ENCODE results near the gene PEPD. TPM values are rescaled to one million over a fixed set of nuclear protein-coding genes. Genes with fewer than 3 reads are reported as not detected.

The PEPD gene
- total RNA-seq, 1 donor from 2014 or later, result 39.2 TPM

GRCh38 chr19:33402421-33403220 is 119.0 kb downstream of the PEPD start:
- no peaks in the 10 kb centered on the region for H3K36me3 Mint-ChIP-seq (ENCODE audit: insufficient read depth)
- no peaks in the 10 kb centered on the region for H3K9me3 Mint-ChIP-seq (ENCODE audit: low read depth)
- H3K4me1 Mint-ChIP-seq (ENCODE audit: low read depth), result peaks cover 5% of the 10 kb centered on the region
- TF ChIP-seq, protein P1, sequence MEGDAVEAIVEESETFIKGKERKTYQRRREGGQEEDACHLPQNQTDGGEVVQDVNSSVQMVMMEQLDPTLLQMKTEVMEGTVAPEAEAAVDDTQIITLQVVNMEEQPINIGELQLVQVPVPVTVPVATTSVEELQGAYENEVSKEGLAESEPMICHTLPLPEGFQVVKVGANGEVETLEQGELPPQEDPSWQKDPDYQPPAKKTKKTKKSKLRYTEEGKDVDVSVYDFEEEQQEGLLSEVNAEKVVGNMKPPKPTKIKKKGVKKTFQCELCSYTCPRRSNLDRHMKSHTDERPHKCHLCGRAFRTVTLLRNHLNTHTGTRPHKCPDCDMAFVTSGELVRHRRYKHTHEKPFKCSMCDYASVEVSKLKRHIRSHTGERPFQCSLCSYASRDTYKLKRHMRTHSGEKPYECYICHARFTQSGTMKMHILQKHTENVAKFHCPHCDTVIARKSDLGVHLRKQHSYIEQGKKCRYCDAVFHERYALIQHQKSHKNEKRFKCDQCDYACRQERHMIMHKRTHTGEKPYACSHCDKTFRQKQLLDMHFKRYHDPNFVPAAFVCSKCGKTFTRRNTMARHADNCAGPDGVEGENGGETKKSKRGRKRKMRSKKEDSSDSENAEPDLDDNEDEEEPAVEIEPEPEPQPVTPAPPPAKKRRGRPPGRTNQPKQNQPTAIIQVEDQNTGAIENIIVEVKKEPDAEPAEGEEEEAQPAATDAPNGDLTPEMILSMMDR (IDR thresholded peaks at IDR 0.05; ENCODE audit: unreplicated experiment), result no peak
- H3K27me3 Mint-ChIP-seq, result no peaks in the 10 kb centered on the region
- H3K4me3 Mint-ChIP-seq (ENCODE audit: low read depth), result no peak overlapping the region
- H3K27ac Mint-ChIP-seq, result no peak overlapping the region
- no peak for DNase-seq (ENCODE audit: low spot score, unreplicated experiment)

GRCh38 chr19:33401683-33402420 is 119.7 kb downstream of the PEPD start:
- Mint-ChIP-seq H3K27me3 (no peaks in the 10 kb centered on the region), H3K27ac (no peak overlapping the region), H3K4me3 (ENCODE audit: low read depth) (no peak overlapping the region), H3K9me3 (ENCODE audit: low read depth) (no peaks in the 10 kb centered on the region), H3K36me3 (ENCODE audit: insufficient read depth) (no peaks in the 10 kb centered on the region), H3K4me1 (ENCODE audit: low read depth) (peaks cover 5% of the 10 kb centered on the region)
- TF ChIP-seq, protein P1 (IDR thresholded peaks at IDR 0.05; ENCODE audit: unreplicated experiment), result no peak
- DNase-seq (ENCODE audit: low spot score, unreplicated experiment), result no peak

DNA sequence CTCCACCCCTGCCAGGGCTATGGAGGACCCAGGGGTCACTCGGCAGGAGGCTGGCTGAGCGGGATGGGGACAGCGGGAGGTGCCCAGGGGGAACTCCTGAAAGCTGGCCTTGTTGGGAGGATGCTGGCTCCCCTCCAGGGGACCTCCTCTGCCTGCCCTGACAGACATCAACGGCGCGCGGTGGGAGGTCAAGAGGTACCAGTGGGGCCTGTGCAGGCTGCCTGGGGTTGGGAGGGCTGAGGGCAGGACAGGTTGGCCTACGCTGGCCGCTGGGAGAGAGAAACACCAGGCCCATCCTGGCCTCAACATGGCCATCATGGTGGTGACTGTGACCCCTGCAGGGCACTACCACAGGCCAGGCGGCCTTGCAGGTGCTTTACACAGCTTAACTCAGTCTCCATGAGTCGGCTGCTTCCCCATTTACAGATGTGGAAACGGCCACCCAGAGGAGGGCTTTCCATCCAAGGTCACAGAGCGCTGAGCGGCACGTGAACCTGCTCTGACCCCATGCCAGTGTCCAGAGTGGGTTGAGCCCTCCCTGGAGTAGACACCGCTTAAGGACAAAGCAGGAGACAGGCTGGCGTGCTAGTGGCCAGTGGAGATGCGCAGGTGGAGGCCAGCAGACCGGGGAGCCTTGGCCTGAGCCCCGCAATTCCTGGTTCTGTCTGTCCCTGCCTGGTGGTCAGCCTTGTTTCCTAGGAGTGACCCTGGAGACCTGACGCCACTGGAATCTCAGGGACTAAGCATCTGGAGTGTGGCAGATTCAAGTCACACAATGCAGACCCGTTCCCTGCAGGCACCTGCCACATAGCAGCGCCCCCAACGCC is 120.5 kb downstream of the PEPD start:
- DNase-seq (ENCODE audit: low spot score, unreplicated experiment), result no peak
- TF ChIP-seq, protein P1 (IDR thresholded peaks at IDR 0.05; ENCODE audit: unreplicated experiment), result no peak
- H3K4me1 Mint-ChIP-seq (ENCODE audit: low read depth), result peaks cover 5% of the 10 kb centered on the region
- H3K9me3 Mint-ChIP-seq (ENCODE audit: low read depth), result no peaks in the 10 kb centered on the region
- H3K4me3 Mint-ChIP-seq (ENCODE audit: low read depth), result no peak overlapping the region
- H3K27ac Mint-ChIP-seq, result peak overlapping the region; percentile 33
- no peaks in the 10 kb centered on the region for H3K36me3 Mint-ChIP-seq (ENCODE audit: insufficient read depth)
- no peaks in the 10 kb centered on the region for H3K27me3 Mint-ChIP-seq

DNA sequence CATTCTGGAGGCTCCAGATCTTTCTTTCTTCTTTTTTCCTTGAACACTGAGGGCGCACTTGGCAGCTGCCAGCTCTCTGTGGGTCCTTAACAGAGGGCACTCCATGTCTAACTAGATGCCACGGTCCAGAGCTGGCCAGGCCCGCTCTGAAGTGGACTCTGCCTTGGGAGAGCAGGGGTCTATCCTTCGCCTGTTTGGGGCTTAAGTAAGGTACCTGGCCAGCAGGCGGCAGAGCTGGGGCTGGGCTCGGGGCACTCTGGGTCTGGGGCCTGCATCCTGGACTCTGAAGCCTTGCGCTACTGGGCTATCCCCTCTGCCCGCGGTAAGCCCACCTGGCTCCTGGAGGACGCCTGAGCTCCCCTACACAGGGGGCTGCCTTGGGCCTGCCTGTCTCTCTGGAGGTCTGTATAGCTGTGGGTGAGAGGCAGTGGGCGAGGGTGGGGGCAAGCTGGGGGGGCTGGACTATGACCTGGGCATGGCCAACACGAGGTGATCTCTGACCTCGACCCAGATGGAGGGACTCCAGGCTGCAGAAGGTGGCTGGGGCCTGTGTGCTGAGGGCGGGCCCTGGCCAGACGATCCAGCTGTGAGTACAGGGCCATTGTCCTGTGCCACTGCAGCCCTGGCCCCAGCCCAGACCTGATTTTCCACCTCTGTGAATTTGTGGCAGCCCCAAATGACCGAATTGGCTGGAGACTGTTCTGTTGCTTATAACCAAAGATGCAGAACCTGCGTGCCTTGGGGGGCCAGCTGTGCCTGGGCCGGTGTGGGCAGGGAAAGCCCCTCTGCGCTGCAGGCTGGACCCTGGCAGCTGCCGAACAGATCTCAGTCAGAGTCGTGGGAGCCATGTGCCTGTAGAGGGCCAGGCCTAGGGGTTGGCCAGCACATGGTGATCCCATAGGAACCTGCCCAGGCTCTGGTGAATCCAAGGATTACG is 121.6 kb downstream of the PEPD start:
- H3K36me3 Mint-ChIP-seq (ENCODE audit: insufficient read depth), result no peaks in the 10 kb centered on the region
- no peak overlapping the region for H3K27ac Mint-ChIP-seq

More for the DNA sequence above, 121.6 kb downstream of the PEPD start:
- H3K4me3 Mint-ChIP-seq (ENCODE audit: low read depth), result no peak overlapping the region
- peaks cover 5% of the 10 kb centered on the region for H3K4me1 Mint-ChIP-seq (ENCODE audit: low read depth)
- no peaks in the 10 kb centered on the region for H3K9me3 Mint-ChIP-seq (ENCODE audit: low read depth)
- TF ChIP-seq, protein P1 (IDR thresholded peaks at IDR 0.05; ENCODE audit: unreplicated experiment), result no peak
- DNase-seq (ENCODE audit: low spot score, unreplicated experiment), result no peak
- no peaks in the 10 kb centered on the region for H3K27me3 Mint-ChIP-seq

Measured in progenitor cell of endocrine pancreas (in vitro differentiated cells).